Skeletal muscle tissue (tissue), 4 donors: Measurements from ENCODE around the gene ABHD2. TPM values are rescaled to one million over a fixed set of nuclear protein-coding genes. Genes with fewer than 3 reads are reported as not detected.
"Not testable (repeated sequence)": the region's sequence is repeated elsewhere in the genome, so short reads cannot be mapped to it uniquely, and the experiment has no call there.

ENCODE experiments used
- H3K27ac ChIP-seq: one replicate; pipeline ENCODE4 v1.7.0; 2013; ENCODE audit warnings: mild to moderate bottlenecking, low read depth, low read length, inconsistent platforms
- H3K27me3 ChIP-seq, 3 donors: one replicate each; pipeline ENCODE4 v1.7.0; 2013; ENCODE audit warnings: low read length in 3 of 3; ENCODE audit not compliant: control insufficient read depth in 3 of 3, insufficient read depth in 3 of 3
- H3K36me3 ChIP-seq, 3 donors: one replicate each; pipeline ENCODE4 v1.7.0; 2013; ENCODE audit warnings: low read length in 3 of 3; ENCODE audit not compliant: control insufficient read depth in 3 of 3, insufficient read depth in 3 of 3
- H3K4me1 ChIP-seq, 3 donors: one replicate each; pipeline ENCODE4 v1.7.0; 2013; ENCODE audit warnings: low read length in 3 of 3, mild to moderate bottlenecking in 3 of 3; ENCODE audit not compliant: control insufficient read depth in 3 of 3, insufficient read depth in 3 of 3
- H3K4me3 ChIP-seq, 3 donors: one replicate each; pipeline ENCODE4 v1.7.0; 2013; ENCODE audit warnings: low read length in 3 of 3
- H3K9ac ChIP-seq, 3 donors: one replicate each; pipeline ENCODE4 v1.7.0; 2013; ENCODE audit warnings: low read length in 3 of 3, mild to moderate bottlenecking in 3 of 3, moderate library complexity in 2 of 3, low read depth in 1 of 3
- H3K9me3 ChIP-seq, 3 donors: one replicate each; pipeline ENCODE4 v1.7.0; 2013; ENCODE audit warnings: low read length in 3 of 3; ENCODE audit not compliant: control insufficient read depth in 3 of 3
- total RNA-seq: library from RNA; depleted of rRNA; stranded (reverse); fragments of >200 nt; gene quantifications from one replicate; pipeline ENCODE4 v1.2.3, GENCODE V29; 2014
- donor health status: Osteomylitis.

ABHD2 gene
- total RNA-seq, 1 donor from 2014 or later, result 23.0 TPM

GRCh38 chr15:89086390-89086789 lies 1.9 kb upstream of the ABHD2 start:
- not testable (repeated sequence) for H3K27me3 ChIP-seq, H3K4me3 ChIP-seq, H3K9me3 ChIP-seq, H3K36me3 ChIP-seq, H3K9ac ChIP-seq
- H3K4me1 ChIP-seq, result peaks cover 36 to 41% (median 36%) of the 10 kb centered on the region in 3 donors
- peak overlapping the region; percentile 98 for H3K27ac ChIP-seq

GRCh38 chr15:89087161-89087829 lies 961 bp upstream of the ABHD2 start:
- Histone ChIP-seq H3K27ac (peak overlapping the region; percentile 98), H3K36me3 (no peaks in the 10 kb centered on the region), H3K4me1 (peaks cover 44 to 48% (median 44%) of the 10 kb centered on the region in 3 donors), H3K9me3 (no peaks in the 10 kb centered on the region), H3K27me3 (no peaks in the 10 kb centered on the region), H3K4me3 (peak overlapping the region; percentile 65 to 77 (median 72)), H3K9ac (peak overlapping the region; percentile 72 to 79 (median 76))

- peak overlapping the region; percentile 83 to 91 (median 87) for H3K4me3 ChIP-seq
- peaks cover 48 to 56% (median 52%) of the 10 kb centered on the region in 3 donors for H3K4me1 ChIP-seq
Measured at GRCh38 chr15:89088605-89089315, 504 bp downstream of the ABHD2 start.

GRCh38 chr15:89089316-89090230 lies 1.3 kb downstream of the ABHD2 start:
- Histone ChIP-seq H3K9ac (peak overlapping the region; percentile 25 to 94 (median 89)), H3K4me1 (peaks cover 48 to 59% (median 56%) of the 10 kb centered on the region in 3 donors), H3K27ac (peak overlapping the region; percentile 98), H3K4me3 (peak overlapping the region; percentile 83 to 91 (median 87)), H3K36me3 (no peaks in the 10 kb centered on the region), H3K9me3 (no peaks in the 10 kb centered on the region), H3K27me3 (no peaks in the 10 kb centered on the region)

More at GRCh38 chr15:89088605-89089315, 504 bp downstream of the ABHD2 start:
- Histone ChIP-seq H3K9ac (peak overlapping the region; percentile 89 to 94 (median 90)), H3K27ac (peak overlapping the region; percentile 98), H3K9me3 (no peaks in the 10 kb centered on the region), H3K27me3 (no peaks in the 10 kb centered on the region), H3K36me3 (no peaks in the 10 kb centered on the region)

- Histone ChIP-seq H3K27me3 (no peaks in the 10 kb centered on the region), H3K4me1 (peaks cover 44 to 65% (median 55%) of the 10 kb centered on the region in 3 donors), H3K27ac (peak overlapping the region; percentile 98), H3K36me3 (no peaks in the 10 kb centered on the region), H3K4me3 (peak overlapping the region; percentile 28 to 49 (median 39)), H3K9me3 (no peaks in the 10 kb centered on the region), H3K9ac (peak overlapping the region; percentile 52 to 72 (median 71))
Measured at GRCh38 chr15:89090791-89091626, 2.8 kb downstream of the ABHD2 start.

GRCh38 chr15:89091627-89092220 lies 3.5 kb downstream of the ABHD2 start:
- Histone ChIP-seq H3K9ac (peak overlapping the region; percentile 52 to 72 (median 71)), H3K4me1 (peaks cover 48 to 68% (median 60%) of the 10 kb centered on the region in 3 donors)

GRCh38 chr15:89093509-89093908 lies 5.3 kb downstream of the ABHD2 start:
- Histone ChIP-seq H3K27ac (peak overlapping the region; percentile 41), H3K27me3 (no peaks in the 10 kb centered on the region), H3K4me3 (no peak overlapping the region), H3K36me3 (no peaks in the 10 kb centered on the region), H3K9ac (peak overlapping the region in 1 of 3 donors; percentile 33), H3K4me1 (peaks cover 54 to 70% (median 60%) of the 10 kb centered on the region in 3 donors), H3K9me3 (no peaks in the 10 kb centered on the region)

More at GRCh38 chr15:89091627-89092220, 3.5 kb downstream of the ABHD2 start:
- H3K36me3 ChIP-seq, result no peaks in the 10 kb centered on the region
- peak overlapping the region in 1 of 3 donors; percentile 45 for H3K4me3 ChIP-seq
- H3K9me3 ChIP-seq, result no peaks in the 10 kb centered on the region
- H3K27ac ChIP-seq, result peak overlapping the region; percentile 98
- no peaks in the 10 kb centered on the region for H3K27me3 ChIP-seq

GRCh38 chr15:89095073-89095472 lies 6.8 kb downstream of the ABHD2 start:
- H3K27me3 ChIP-seq, result no peaks in the 10 kb centered on the region
- no peaks in the 10 kb centered on the region for H3K36me3 ChIP-seq
- no peaks in the 10 kb centered on the region for H3K9me3 ChIP-seq
- H3K9ac ChIP-seq, result no peak overlapping the region
- H3K27ac ChIP-seq, result no peak overlapping the region
- peaks cover 43 to 62% (median 52%) of the 10 kb centered on the region in 3 donors for H3K4me1 ChIP-seq
- no peak overlapping the region for H3K4me3 ChIP-seq
